HG03521 (cell line): ENCODE results near the gene FFAR2.

Source experiments
- ATAC-seq: cut with Tn5 transposase; IDR thresholded peaks from one replicate; pipeline ENCODE4 v1.9.1; 2021; ENCODE audit warnings: mild to moderate bottlenecking, moderate library complexity; ENCODE audit not compliant: unreplicated experiment

Gene FFAR2

GRCh38 chr19:35484252-35485036 lies 36.4 kb downstream of the FFAR2 start:
- no peak for ATAC-seq

- no peak for ATAC-seq
Observed at GRCh38 chr19:35486268-35486708, 38.2 kb downstream of the FFAR2 start.

GRCh38 chr19:35487656-35488182 lies 39.7 kb downstream of the FFAR2 start:
- no peak for ATAC-seq

- ATAC-seq, result no peak
Observed at GRCh38 chr19:35488677-35489076, 40.6 kb downstream of the FFAR2 start.

GRCh38 chr19:35490364-35490763 lies 42.3 kb downstream of the FFAR2 start, which contains the start of gene KRTDAP:
Gene KRTDAP (minus strand): TSS chr19:35490464. CDS start chr19:35490442, 22 bp downstream.
- ATAC-seq, result no peak

- ATAC-seq, result no peak
Observed at GRCh38 chr19:35491836-35492360, 43.8 kb downstream of the FFAR2 start.

GRCh38 chr19:35493971-35494370 lies 45.9 kb downstream of the FFAR2 start:
- no peak for ATAC-seq

GRCh38 chr19:35495107-35496064 lies 47.3 kb downstream of the FFAR2 start:
- ATAC-seq, result peak; percentile 46

GRCh38 chr19:35497406-35497805 lies 49.3 kb downstream of the FFAR2 start:
- ATAC-seq, result no peak

- ATAC-seq, result no peak
Observed at GRCh38 chr19:35498220-35498619, 50.2 kb downstream of the FFAR2 start.

GRCh38 chr19:35498984-35499527 lies 51.0 kb downstream of the FFAR2 start:
- no peak for ATAC-seq

- ATAC-seq, result no peak
Observed at GRCh38 chr19:35500611-35501010, 52.6 kb downstream of the FFAR2 start.
